ENCODE measurements around the gene ZNF672. TPM values are rescaled to one million over a fixed set of nuclear protein-coding genes. Genes with fewer than 3 reads are reported as not detected.
"Not testable (repeated sequence)": the region's sequence is repeated elsewhere in the genome, so short reads cannot be mapped to it uniquely, and the experiment has no call there.

Gene ZNF672
- polyA plus RNA-seq, 5 donors = 15.8 to 24.6 (median 17.6) TPM

DNA sequence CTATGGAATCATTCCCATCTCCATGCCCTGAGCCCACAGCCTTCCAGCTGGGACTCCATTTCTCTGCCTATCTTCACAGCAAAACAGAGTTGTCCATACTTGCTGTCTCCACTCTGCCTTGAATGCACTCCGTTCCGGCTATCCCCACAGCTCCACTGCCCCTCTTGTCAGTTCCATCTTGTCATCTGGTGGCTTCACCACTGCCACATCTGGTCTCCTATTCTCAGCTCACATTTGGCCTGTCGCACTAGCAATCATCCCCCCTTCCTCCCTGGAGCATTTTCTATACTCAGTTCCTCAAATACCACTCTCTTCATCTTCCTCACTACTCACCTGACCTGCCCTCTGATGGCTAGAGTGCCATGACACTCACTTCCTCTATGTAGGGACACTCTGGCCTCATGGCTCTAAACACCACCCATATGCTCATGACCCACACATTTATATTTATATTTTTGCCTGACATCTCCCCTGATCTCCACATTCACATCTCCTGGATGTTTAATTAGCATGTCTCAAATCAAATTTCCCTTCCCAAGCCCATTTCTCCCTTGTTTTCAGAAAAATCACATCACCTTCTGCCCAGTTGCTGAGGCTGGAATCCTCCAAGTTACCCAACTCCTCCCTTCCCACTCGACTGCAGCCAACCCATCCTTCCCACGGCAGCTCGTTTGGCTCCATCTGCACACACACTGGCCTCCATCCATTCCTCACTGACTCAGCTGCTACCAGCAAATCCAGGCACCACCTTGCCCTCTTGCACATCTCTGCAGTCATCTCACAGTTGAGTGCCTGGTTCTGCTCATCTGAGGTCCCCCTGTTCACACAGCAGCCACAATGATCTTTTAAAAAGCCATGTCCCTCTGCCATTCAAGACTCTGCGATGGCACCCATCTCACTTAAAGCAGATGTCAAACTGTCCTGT lies 14.7 kb downstream of the ZNF672 start:
- DNase-seq = no peak

DNA sequence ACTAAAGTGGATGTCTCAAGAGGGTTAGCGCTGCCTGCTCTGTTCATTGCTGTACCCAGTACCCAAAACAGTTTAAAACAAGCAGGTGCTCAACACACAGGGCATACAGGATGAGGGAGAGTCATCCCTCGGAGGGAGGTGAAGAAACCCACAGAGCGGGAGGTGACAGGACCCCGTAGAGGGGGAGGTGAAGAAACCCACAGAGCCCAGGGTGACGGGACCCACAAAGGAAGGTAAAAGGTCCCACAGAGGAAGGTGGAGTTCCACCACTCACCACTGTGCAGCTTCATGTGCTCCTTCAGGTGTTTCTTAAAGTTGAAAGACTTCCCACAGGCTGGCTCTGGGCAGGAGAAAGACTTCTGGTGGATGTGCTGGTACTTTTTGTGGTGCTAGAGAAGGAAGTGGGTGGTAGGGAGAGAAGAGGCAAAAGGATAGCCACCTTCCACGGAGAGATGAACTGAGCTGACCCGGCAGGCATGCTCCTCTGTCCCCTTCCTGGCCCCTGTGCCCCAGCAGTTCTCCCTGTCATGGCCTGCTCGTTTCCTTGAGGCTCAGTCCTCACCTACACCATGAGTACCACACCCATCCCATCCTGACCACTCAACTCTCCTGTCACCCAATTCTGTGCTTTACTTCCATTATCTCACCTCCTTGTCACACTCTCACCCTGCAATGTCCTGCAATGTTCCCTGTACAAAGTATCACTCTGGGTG lies 15.8 kb downstream of the ZNF672 start:
- no peak for DNase-seq

DNA sequence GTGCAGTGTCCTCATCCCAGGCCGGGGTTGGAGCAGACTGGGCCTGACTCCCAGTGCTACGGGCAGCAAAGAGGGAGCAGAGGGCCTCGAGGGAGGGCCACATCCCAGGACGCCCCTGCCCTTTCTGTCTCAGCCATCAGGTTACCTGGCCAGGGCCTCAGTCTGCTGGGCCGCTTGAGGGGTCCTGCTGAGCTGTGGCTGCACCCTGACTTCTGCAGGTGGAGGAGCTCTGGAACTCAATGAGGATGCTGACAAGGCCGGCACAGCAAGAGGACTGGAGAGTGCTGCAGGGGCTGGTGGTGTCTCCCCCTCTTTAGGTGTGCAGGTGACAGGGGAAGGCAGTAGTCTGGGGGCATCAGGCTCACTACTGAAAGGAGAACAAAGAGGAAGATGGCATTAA lies 17.6 kb downstream of the ZNF672 start:
- DNase-seq = no peak

DNA sequence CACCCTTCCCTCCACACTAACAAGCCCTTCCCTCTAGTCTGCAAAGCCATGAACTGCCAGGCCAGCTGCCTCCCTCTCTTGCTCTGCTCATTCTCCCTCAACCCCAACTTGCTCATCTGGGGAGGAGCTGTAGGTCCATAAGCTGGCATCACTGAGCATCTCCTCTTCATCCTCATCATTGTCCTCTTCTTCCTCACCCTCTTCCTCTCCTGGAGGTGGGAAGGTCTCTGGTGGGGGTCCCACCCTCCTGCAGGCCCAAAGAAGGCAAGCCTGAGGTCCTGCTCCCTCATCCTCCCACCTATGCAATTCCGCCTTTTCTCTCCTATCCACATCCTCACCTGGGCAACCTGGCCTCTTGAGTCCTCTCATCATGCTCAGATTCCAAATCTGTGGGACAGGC lies 18.2 kb downstream of the ZNF672 start:
- DNase-seq = no peak

DNA sequence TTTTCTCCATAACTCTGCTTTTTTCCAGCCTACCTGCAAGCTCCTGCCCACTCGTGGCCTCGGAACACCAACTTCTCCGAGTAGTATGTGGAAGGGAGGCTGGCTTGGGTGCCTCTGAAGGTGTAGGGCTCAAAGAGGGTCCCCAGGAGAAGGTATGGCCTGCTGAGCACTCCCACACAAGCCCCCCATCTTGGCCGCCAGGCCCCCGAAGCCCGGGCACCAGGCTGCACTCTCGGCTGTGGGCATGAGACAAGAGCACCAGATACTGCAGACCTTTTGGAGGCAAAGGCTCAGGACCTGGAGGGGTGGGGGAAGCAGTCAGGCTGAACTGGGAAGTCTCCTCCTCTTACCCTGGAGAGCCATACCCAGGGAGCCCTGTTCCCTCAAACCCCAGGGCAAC lies 19.2 kb downstream of the ZNF672 start:
- DNase-seq = no peak

DNA sequence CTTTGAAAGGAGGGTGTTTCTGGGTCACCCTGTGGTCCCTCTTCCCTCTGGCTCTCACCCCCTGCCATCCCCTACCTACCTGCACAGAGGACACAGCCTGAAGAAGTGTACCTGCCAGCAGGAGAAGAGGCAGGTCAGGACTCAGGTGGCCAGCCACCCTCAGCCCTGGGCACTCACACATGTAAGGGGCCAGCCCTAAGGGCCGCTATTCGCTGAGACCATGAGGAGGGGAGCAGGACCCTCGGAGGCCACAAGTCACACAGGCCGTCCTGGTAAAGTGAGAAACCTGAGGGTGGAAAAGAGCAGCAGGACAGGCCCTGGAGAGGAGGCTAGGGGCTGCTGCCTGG lies 19.7 kb downstream of the ZNF672 start:
- DNase-seq = no peak

DNA sequence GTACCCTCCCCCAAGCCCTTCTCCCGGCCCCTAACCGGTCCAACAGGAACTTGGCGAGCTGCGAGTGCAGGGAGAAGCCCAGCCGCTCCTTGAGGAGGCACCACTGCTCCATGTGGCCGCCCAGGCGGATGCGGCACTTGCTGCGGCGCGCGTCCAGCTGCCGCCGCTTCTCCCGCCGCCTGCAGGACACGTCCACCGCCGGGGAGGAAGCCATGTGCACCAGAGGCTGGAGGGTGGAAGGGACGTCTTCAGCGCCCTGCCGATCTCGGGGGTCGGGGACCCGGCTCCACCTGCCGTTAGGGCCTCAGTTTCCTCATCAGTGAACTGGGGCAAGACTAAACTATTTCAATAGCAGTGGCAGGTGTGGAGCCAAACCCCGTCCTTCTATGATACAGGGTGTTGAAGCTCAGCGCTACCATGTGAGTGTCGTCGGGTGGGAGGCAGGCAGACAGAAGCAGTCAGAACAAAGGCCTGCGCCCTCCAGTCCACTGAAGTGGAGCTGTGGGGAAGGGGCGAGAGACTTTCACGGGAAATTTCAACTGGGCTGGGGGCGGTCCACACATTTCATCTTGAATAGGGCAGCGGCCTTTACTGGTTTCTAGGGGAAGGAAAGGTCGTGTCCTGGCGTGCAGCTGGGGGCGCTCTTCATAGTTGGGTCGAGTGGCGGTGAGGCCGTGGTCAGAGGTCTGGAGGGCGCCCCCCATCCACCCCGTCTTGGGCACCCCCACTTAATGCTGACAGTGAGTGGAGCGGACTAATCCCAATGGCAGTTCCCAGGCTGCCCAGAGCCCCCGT lies 20.3 kb downstream of the ZNF672 start:
- DNase-seq = peak; percentile 63 to 69

DNA sequence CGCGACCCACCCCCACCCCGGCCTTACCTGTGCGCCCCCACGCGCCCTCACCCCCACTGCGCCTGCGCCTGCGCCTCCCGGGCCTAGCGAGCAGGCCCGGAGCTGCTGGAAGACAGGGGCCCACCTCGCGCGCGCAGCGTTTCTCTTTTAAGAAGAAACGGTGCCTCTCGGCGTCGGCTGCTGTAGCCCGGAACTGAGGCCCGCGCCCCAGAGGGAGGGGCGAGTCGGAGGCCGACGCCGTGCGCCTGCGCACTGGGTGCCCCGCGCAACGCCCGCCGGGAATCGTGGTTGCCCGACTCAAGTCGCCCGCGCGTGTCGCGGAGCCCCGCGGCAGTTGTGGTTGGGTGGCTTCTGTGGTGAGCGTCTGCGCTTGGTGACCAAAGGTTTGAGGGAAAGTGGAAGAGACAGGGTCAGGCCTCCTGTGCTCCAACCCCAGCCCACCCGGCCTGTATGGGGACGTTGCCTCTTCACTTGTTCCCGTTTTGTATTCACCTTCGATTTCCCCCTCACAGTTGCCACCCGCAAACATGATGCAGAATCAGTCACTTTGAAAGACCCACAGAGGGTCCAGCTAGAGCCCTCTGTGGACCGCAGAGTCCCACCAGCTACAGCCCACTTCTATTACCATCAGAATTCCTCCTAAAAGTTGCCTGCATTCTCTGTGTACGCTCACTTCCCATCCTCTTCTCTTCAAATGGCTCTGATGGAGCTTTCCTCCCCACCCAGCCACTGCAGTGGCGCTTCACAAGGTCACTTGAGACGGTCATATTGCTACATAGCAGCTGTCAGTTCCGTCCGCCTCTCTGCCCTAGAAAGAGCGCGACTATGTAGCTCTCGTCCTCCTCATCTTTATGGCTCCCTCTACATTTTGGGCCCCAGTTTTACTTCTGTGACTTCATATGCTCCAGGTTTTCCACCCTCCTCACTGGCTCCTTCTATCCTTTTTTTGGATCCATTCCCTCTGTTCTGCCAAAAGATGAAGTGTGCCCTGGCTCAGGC lies 21.2 kb downstream of the ZNF672 start, which contains the start of gene ZNF692:
ZNF692 (minus strand) TSS at position 195 of the 999 bp plus-strand sequence. CDS start 776 bp downstream, outside the sequence.
- peak; percentile 95 for DNase-seq

DNA sequence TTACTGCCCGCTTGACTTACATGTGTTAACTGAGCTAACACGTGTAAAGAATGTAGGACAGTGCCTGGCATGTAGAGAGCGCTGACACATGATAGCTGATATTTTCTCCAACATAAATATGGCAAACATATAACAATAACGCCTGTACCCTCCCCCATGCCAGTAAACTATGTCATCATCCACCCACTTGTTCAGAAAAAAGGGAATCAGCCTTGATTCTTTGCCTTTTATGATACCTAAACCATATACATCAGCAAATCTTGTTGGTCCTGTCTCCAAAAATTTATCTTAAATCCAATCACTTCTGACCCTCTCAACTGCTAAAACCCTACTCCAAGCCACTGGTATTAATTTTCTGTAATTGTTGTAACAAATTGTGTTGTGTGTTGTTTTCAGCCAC lies 22.0 kb downstream of the ZNF672 start:
- DNase-seq = no peak

DNA sequence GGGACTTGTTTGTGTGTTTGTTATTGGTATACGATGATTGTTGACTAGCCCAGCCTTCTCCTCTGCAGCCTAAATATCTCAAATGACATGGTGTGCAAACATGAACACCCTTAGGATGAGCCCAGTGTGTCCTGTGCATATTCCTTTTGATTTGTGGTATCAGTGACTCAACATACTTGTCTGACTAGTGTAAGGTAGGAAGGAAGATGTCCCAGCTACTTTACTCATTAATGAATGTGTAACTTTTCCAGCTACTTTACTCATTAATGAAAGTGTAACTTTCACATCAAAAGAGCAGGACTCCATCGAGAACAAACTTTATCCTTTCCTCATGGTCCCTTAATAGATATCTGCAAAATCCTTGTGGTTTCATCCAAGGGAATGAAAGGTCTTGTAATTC lies 23.6 kb downstream of the ZNF672 start:
- no peak for DNase-seq

DNA sequence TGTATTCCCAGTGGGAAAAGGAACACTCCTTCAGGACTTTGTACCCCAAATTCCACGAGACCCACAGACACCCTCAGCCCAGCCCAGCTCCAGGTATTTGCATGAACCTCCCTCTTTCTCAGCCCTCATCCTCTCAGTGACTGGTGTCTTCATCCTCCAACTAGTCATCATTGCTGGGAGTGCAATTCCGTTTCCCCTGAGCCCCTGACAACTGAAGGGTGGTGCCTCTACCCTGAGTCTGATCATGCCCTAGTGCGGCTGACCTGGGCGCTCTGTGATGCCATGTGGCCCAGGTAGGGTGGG lies 24.6 kb downstream of the ZNF672 start:
- DNase-seq = no peak

DNA sequence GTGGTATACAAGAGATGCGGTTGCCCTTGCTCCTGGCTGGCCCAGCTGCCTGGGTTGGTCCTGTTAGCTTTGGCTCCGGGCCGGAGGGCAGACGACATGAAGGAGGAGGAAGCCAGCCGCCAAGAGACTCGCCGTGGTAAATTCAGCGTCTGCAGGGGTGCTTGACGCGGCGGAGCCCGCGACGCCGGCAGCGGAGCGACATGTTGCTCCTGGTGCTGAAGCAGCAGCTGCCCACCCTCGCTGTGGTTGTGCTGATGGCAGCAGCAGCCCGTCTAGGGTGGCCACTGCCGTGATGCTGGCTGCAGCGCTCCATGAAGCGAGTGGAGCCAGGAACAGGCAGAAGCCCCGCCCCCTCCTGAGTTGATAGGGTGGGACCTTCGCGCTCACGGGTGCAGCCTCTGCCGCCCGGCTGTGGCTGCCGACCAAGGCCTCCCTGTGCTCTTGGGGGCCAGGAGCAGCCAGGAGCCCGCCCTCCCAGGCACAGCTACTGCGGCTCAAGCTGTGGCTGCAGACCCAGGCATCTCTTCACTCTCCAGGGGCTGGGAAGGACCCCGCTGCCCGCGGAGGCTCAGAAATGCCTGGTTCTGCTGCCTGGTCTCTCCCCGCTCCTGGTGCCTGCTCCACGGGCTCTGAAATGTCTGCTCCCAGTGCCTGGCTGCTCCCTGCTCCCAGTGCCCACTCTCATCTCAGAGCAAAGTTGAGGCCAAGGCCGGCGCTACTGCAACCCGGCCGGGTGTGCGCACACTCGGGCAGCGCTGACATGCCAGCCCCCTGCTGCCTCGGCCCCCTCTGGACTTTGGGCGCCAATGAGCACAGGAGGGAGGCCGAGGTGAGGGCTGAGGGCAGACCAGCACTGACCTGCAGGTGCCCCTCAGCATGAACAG lies 25.2 kb downstream of the ZNF672 start:
- peak; percentile 69 to 78 for DNase-seq

DNA sequence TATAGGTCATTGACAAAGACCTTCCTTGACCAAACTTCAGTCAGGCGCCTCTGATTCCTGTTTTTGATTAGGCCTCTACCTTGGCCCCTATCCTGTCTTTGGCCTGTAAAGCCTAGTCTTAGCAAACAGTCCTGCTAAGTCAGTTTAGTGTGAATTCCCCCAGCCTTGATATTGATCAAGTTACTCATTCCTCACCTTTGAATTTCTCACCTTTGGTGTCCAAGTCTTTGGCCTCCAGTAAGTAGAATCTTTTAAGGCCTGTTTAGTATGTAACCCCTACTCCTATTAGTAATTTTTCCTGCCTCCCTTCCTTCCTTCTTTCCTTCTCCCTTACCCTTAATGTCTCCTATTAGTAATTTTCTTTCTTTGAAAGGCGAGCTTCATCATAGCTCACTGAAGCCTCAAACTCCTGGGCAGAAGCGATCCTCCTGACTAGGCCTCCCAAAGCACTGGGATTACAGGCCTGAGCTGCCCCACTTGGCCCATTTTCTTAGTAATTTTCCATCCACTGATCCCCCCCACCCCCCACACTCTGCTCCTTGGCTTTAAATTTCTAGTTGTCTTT lies 33.9 kb downstream of the ZNF672 start:
- no peak for DNase-seq

DNA sequence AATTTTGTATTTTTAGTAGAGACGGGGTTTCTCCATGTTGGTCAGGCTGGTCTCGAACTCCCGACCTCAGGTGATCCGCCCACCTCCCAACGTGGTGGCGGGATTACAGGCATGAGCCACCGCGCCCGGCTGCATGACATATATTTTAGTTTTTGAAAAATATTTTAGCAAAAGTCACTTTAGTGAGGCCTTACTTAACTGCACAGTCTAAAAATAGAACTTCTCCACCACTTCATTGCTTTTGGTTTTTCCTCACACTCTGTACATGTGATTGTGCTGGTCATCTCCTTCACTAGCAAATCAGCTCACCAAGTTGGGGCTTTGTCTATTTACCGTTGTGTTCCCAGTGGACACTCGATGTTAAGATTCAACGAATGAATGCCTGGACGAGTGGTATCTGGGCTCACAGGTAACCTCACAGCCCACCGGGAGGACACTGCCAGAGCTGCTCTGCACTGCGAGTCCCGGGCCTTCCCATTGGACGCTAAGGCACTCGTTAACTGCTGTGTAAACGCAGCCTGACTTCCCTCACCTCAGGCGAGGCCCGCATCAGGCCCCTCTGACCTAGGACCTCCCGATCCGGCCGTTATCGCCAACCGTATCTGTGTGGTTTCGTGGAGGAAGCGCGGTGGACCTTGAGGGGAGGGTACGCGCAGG lies 34.9 kb downstream of the ZNF672 start:
- peak; percentile 74 to 78 for DNase-seq

DNA sequence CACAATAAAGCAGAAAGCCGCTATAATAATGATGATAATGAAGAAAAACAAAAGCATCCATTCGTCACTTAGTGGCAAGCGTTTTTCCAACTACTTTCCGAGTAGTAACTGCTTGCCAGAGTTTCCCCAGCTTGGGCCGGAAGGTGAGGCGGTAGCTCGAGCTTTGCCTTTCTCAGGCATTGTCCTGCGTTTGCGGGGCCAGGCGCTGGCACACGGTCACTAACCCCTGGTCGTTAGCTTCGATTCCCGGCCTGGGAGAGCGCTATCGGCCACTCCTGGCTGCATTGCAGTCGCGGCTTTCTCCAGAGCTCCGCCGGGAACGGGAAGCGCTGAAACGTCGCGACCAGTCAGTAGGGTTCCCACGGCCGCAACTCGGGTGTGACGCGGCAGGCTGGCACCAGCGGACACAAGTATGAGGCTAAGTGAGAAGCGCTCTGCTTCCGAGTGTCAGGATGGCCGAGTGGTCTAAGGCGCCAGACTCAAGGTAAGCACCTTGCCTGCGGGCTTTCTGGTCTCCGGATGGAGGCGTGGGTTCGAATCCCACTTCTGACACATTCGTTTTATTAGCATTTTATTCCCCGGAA lies 35.5 kb downstream of the ZNF672 start:
- DNase-seq = peak; percentile 93 to 97

DNA sequence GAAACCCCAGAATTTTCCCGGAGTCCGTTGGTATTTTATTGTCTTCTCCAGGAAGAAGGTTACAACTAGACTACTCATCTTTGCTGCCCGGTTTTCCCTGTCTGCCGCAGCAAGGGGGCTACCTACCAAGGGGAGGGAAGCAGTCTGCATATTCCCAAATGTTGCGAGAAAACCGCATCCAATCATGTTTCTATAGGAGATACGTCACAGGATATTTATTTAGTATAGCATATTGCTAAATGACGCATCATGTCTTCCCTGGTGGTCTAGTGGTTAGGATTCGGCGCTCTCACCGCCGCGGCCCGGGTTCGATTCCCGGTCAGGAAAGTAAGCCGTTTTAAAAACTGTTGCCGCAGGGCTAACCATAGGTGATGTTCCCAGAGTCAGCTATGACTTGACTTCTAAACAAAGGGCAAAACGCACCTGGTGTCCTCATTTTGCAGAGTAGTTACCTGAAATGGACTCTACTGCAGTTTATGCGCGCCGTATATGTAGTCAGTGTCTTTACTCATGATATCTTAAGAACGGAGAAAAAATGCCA lies 36.0 kb downstream of the ZNF672 start:
- peak; percentile 86 to 93 for DNase-seq

DNA sequence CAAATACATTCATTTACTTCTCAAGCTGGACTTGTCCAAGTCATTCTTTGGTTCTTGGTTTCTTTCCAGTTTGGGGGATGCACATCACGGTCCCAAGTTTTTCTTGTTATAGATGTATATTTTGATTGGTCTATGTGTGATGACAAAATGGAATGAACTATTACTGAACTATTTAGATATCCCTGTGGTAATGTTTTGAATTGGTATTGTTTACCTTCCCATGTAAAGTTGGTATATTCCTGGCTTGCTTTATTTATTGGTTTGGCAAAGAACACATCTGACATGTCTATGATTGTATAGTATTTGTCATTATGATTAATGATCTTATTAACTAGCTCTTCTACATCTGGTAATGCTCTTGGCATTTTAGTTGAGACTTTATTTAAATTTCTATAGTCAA lies 43.2 kb downstream of the ZNF672 start:
- no peak for DNase-seq

DNA sequence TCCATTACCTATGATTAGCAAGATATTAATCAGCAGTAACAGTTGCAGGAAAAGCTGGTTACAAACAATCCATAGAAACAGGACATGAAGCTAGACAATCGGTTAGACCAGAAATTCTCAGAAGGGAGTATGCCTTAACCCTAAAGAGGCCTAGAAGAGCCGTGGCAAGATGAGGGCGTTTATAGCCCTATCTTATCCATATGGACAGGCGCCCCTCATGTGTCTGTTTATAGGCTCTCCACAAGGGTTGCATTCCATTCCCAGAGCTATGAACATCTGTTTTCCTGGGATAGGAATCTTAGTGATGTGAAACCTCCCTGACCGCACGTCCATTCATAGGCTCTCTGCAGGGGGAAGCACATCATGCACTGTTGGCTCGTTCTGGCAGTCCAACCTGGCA lies 44.4 kb downstream of the ZNF672 start:
- not testable (repeated sequence) for DNase-seq

All from right lung (tissue), 5 donors.